NCI-H2081 (cell line): Measurements from ENCODE around the gene KCNE2.
"Not testable (repeated sequence)": the region's sequence is repeated elsewhere in the genome, so short reads cannot be mapped to it uniquely, and the experiment has no call there.

Experiments
- DNase-seq, 2 experiments: peaks; one replicate each; lab custom pipeline; 2025; lab: John Stamatoyannopoulos, UW

The KCNE2 gene

GRCh38 chr21:34353182-34353581 is 10.6 kb upstream of the KCNE2 start:
- no peak for DNase-seq

- no peak for DNase-seq
Measured at GRCh38 chr21:34354836-34355235, 9.0 kb upstream of the KCNE2 start.

- DNase-seq: no peak
Measured at GRCh38 chr21:34355570-34355969, 8.2 kb upstream of the KCNE2 start.

GRCh38 chr21:34357889-34358288 is 5.9 kb upstream of the KCNE2 start:
- DNase-seq: no peak

- no peak for DNase-seq
Measured at GRCh38 chr21:34358866-34359265, 4.9 kb upstream of the KCNE2 start.

- no peak for DNase-seq
Measured at GRCh38 chr21:34360488-34361241, 3.1 kb upstream of the KCNE2 start.

- no peak for DNase-seq
Measured at GRCh38 chr21:34362136-34362444, 1.7 kb upstream of the KCNE2 start.

GRCh38 chr21:34362670-34363069 is 1.1 kb upstream of the KCNE2 start:
- DNase-seq: no peak

GRCh38 chr21:34364921-34365320 is 1.1 kb downstream of the KCNE2 start:
- DNase-seq: no peak

- no peak for DNase-seq
Measured at GRCh38 chr21:34365809-34366208, 2.0 kb downstream of the KCNE2 start.

GRCh38 chr21:34367320-34367935 is 3.6 kb downstream of the KCNE2 start:
- DNase-seq: peak; percentile 57 to 64

- no peak for DNase-seq
Measured at GRCh38 chr21:34369741-34370140, 5.9 kb downstream of the KCNE2 start.

- no peak for DNase-seq
Measured at GRCh38 chr21:34372321-34372720, 8.5 kb downstream of the KCNE2 start.

- DNase-seq: not testable (repeated sequence)
Measured at GRCh38 chr21:34374462-34374861, 10.7 kb downstream of the KCNE2 start.

- not testable (repeated sequence) for DNase-seq
Measured at GRCh38 chr21:34374940-34375618, 11.3 kb downstream of the KCNE2 start, which contains the start of gene SMIM11. SMIM11 (plus strand) TSS chr21:34375507; CDS start chr21:34379505, 3,998 bp downstream.

GRCh38 chr21:34375619-34375972 is 11.8 kb downstream of the KCNE2 start:
- not testable (repeated sequence) for DNase-seq

- not testable (repeated sequence) for DNase-seq
Measured at GRCh38 chr21:34383138-34383537, 19.3 kb downstream of the KCNE2 start.

GRCh38 chr21:34383724-34384415 is 20.1 kb downstream of the KCNE2 start:
- not testable (repeated sequence) for DNase-seq

- DNase-seq: not testable (repeated sequence)
Measured at GRCh38 chr21:34400522-34400921, 36.7 kb downstream of the KCNE2 start.

GRCh38 chr21:34404742-34405141 is 40.9 kb downstream of the KCNE2 start:
- not testable (repeated sequence) for DNase-seq

GRCh38 chr21:34405686-34406085 is 41.9 kb downstream of the KCNE2 start:
- not testable (repeated sequence) for DNase-seq

GRCh38 chr21:34406102-34406501 is 42.3 kb downstream of the KCNE2 start:
- DNase-seq: not testable (repeated sequence)
